ENCODE results near the gene FRS2.

FRS2 gene

GRCh38 chr12:69534389-69534822 lies 64.2 kb downstream of the FRS2 start:
- peak; percentile 18 for DNase-seq

- no peak for DNase-seq
Observed at GRCh38 chr12:69540987-69541386, 70.8 kb downstream of the FRS2 start.

GRCh38 chr12:69544087-69544486 lies 73.9 kb downstream of the FRS2 start:
- no peak for DNase-seq

GRCh38 chr12:69545081-69545480 lies 74.9 kb downstream of the FRS2 start:
- DNase-seq: no peak

GRCh38 chr12:69546693-69547438 lies 76.7 kb downstream of the FRS2 start:
- DNase-seq: no peak

- no peak for DNase-seq
Observed at GRCh38 chr12:69548687-69549086, 78.5 kb downstream of the FRS2 start.

GRCh38 chr12:69550569-69551350 lies 80.6 kb downstream of the FRS2 start:
- no peak for DNase-seq

- peak; percentile 61 for DNase-seq
Observed at GRCh38 chr12:69553628-69554248, 83.5 kb downstream of the FRS2 start.

GRCh38 chr12:69555461-69555860 lies 85.3 kb downstream of the FRS2 start:
- DNase-seq: no peak

- DNase-seq: no peak
Observed at GRCh38 chr12:69556383-69556782, 86.2 kb downstream of the FRS2 start.

GRCh38 chr12:69563166-69563762 lies 93.1 kb downstream of the FRS2 start:
- DNase-seq: no peak

- peak; percentile 54 for DNase-seq
Observed at GRCh38 chr12:69566603-69567002, 96.4 kb downstream of the FRS2 start.

GRCh38 chr12:69569236-69569635 lies 99.0 kb downstream of the FRS2 start:
- DNase-seq: no peak

- no peak for DNase-seq
Observed at GRCh38 chr12:69570000-69570516, 99.9 kb downstream of the FRS2 start.

- DNase-seq: peak; percentile 86
Observed at GRCh38 chr12:69570545-69571399, 100.6 kb downstream of the FRS2 start.

GRCh38 chr12:69575346-69575745 lies 105.2 kb downstream of the FRS2 start:
- DNase-seq: no peak

- no peak for DNase-seq
Observed at GRCh38 chr12:69578283-69578682, 108.1 kb downstream of the FRS2 start.

GRCh38 chr12:69579029-69579428 lies 108.8 kb downstream of the FRS2 start:
- no peak for DNase-seq

- no peak for DNase-seq
Observed at GRCh38 chr12:69580074-69580473, 109.9 kb downstream of the FRS2 start.

- DNase-seq: peak; percentile 63
Observed at GRCh38 chr12:69583203-69583602, 113.0 kb downstream of the FRS2 start.

- peak; percentile 99 for DNase-seq
Observed at GRCh38 chr12:69585189-69586062, 115.2 kb downstream of the FRS2 start, which contains the start of gene CCT2. Gene CCT2, plus strand, starts transcription at chr12:69585459. Its CDS starts 63 bp downstream, at chr12:69585522.

Measured in hematopoietic multipotent progenitor cell treated with erythropoietin and hydrocortisone succinate and interleukin-3 and kit ligand, for 6 days (in vitro differentiated cells).